HG03066 (cell line): ENCODE results near the gene NOL4L.

Source experiments
- ATAC-seq: cut with Tn5 transposase; IDR thresholded peaks from one replicate; pipeline ENCODE4 v1.9.1; 2021; ENCODE audit warnings: low read depth; ENCODE audit not compliant: unreplicated experiment

The NOL4L gene

GRCh38 chr20:32528171-32528891 lies 56.8 kb downstream of the NOL4L start:
- ATAC-seq: no peak

GRCh38 chr20:32527447-32528055 lies 57.6 kb downstream of the NOL4L start:
- ATAC-seq: no peak

- no peak for ATAC-seq
Measured at GRCh38 chr20:32527052-32527446, 58.1 kb downstream of the NOL4L start.

GRCh38 chr20:32526541-32526940 lies 58.6 kb downstream of the NOL4L start:
- ATAC-seq: no peak

- ATAC-seq: no peak
Measured at GRCh38 chr20:32526125-32526524, 59.0 kb downstream of the NOL4L start.

- no peak for ATAC-seq
Measured at GRCh38 chr20:32524829-32525501, 60.2 kb downstream of the NOL4L start.

GRCh38 chr20:32523613-32524213 lies 61.4 kb downstream of the NOL4L start:
- no peak for ATAC-seq

GRCh38 chr20:32522776-32523612 lies 62.1 kb downstream of the NOL4L start:
- ATAC-seq: no peak

GRCh38 chr20:32522526-32522775 lies 62.7 kb downstream of the NOL4L start:
- ATAC-seq: no peak

GRCh38 chr20:32521780-32522525 lies 63.2 kb downstream of the NOL4L start:
- ATAC-seq: no peak

- ATAC-seq: no peak
Measured at GRCh38 chr20:32520927-32521203, 64.3 kb downstream of the NOL4L start.

GRCh38 chr20:32519381-32519730 lies 65.8 kb downstream of the NOL4L start:
- no peak for ATAC-seq

GRCh38 chr20:32518593-32519380 lies 66.3 kb downstream of the NOL4L start:
- ATAC-seq: no peak

GRCh38 chr20:32517914-32518592 lies 67.1 kb downstream of the NOL4L start:
- no peak for ATAC-seq

GRCh38 chr20:32517518-32517873 lies 67.6 kb downstream of the NOL4L start:
- no peak for ATAC-seq

GRCh38 chr20:32516583-32517517 lies 68.3 kb downstream of the NOL4L start:
- ATAC-seq: no peak

- ATAC-seq: no peak
Measured at GRCh38 chr20:32515631-32516101, 69.5 kb downstream of the NOL4L start.

GRCh38 chr20:32514760-32515159 lies 70.4 kb downstream of the NOL4L start:
- ATAC-seq: no peak
